ENCODE measurements around the gene CLTRN.

GRCh38 chrX:15702488-15703371 lies 38.1 kb upstream of the CLTRN start:
- no peak for TF ChIP-seq POLR2A (IDR thresholded peaks at IDR 0.05)
- no peak for TF ChIP-seq CTCF (IDR thresholded peaks at IDR 0.05)
